Kidney (tissue), 14 donors: ENCODE measurements around the gene LTBP4. TPM values are rescaled to one million over a fixed set of nuclear protein-coding genes. Genes with fewer than 3 reads are reported as not detected.
"Not testable (repeated sequence)": the region's sequence is repeated elsewhere in the genome, so short reads cannot be mapped to it uniquely, and the experiment has no call there.

Source experiments
- DNase-seq, 5 donors: peaks; one replicate each; pipeline ENCODE4 v3.0.0-alpha.2; 2013 to 2020
- FAIRE-seq: peaks from 2 replicates; lab custom pipeline; 2012; peaks lifted over from hg19 to GRCh38; lab: Jason Lieb, UNC
- H3K27ac ChIP-seq, 2 donors: one replicate each; pipeline ENCODE4 v1.7.0; 2013; ENCODE audit warnings: low read depth in 2 of 2, low read length in 2 of 2, inconsistent platforms in 1 of 2
- H3K27me3 ChIP-seq: one replicate; pipeline ENCODE4 v1.7.1; 2013; ENCODE audit warnings: low read length, inconsistent platforms; ENCODE audit not compliant: control insufficient read depth, insufficient read depth
- H3K36me3 ChIP-seq, 3 donors: one replicate each; pipeline versions ENCODE4 v1.7.0 to v1.7.1; 2013; ENCODE audit warnings: low read length in 3 of 3, control low read depth in 1 of 3, inconsistent platforms in 1 of 3; ENCODE audit not compliant: insufficient read depth in 3 of 3, control insufficient read depth in 2 of 3
- H3K4me1 ChIP-seq, 3 donors: one replicate each; pipeline versions ENCODE4 v1.7.0 to v1.7.1; 2013; ENCODE audit warnings: low read length in 3 of 3, inconsistent platforms in 1 of 3, low read depth in 1 of 3; ENCODE audit not compliant: control insufficient read depth in 2 of 3, insufficient read depth in 2 of 3
- H3K4me3 ChIP-seq, 3 donors: one replicate each; pipeline versions ENCODE4 v1.7.0 to v1.8.1; 2013; ENCODE audit warnings: low read length in 3 of 3, control low read depth in 1 of 3, inconsistent platforms in 1 of 3
- H3K9ac ChIP-seq, 3 donors: one replicate each; pipeline versions ENCODE4 v1.7.0 to v1.7.1; 2013; ENCODE audit warnings: low read length in 3 of 3, control low read depth in 1 of 3, inconsistent platforms in 1 of 3
- H3K9me3 ChIP-seq, 3 donors: one replicate each; pipeline versions ENCODE4 v1.7.0 to v1.7.1; 2013; ENCODE audit warnings: low read length in 3 of 3, control low read depth in 1 of 3, inconsistent platforms in 1 of 3; ENCODE audit not compliant: control insufficient read depth in 2 of 3, insufficient read depth in 1 of 3
- intact Hi-C: fragments of 100-400 bp; cut with DNase I; formaldehyde crosslinking; loops from one replicate; pipeline ENCODE4 v1.11.1; 2022
- polyA plus RNA-seq: library from polyadenylated mRNA; stranded (reverse); fragments of 350-450 nt; fragmentation: Illumina TruSeq; extraction: RNeasy Lipid Tissue Mini Kit (QIAGEN cat#74804); gene quantifications from one replicate; pipeline ENCODE4 v1.2.3, GENCODE V29; 2014; ENCODE audit warnings: low read depth, low replicate concordance; ENCODE audit not compliant: insufficient read depth
- total RNA-seq: library from RNA; stranded (reverse); fragmentation: NEBNext Ultra II Directional; extraction: Animal tissue kit (Norgen Biotek cat#: 25700); gene quantifications from one replicate; pipeline ENCODE4 v1.2.1, GENCODE V29; 2021
- TF ChIP-seq, protein P1 (sequence below): IDR thresholded peaks from 3 replicates; pipeline ENCODE4 v1.5.1; 2012; ENCODE audit warnings: mild to moderate bottlenecking, moderate library complexity, borderline replicate concordance; ENCODE audit not compliant: insufficient read depth; ENCODE audit errors: extremely low read depth
- donor health status: control.
- donor health status: control.
- donor health status: control.
- donor health status: control.
- donor health status: control.
- donor health status: DM: yes; HTN: yes; CAD: no.
- donor health status: Normal renal cell carcinoma (clear cell type).

LTBP4 gene
- total and polyA plus RNA-seq, 2 donors from 2014 or later: 52.1 to 155 TPM

- intact Hi-C loops: no loop called here
- TF ChIP-seq, protein P1, sequence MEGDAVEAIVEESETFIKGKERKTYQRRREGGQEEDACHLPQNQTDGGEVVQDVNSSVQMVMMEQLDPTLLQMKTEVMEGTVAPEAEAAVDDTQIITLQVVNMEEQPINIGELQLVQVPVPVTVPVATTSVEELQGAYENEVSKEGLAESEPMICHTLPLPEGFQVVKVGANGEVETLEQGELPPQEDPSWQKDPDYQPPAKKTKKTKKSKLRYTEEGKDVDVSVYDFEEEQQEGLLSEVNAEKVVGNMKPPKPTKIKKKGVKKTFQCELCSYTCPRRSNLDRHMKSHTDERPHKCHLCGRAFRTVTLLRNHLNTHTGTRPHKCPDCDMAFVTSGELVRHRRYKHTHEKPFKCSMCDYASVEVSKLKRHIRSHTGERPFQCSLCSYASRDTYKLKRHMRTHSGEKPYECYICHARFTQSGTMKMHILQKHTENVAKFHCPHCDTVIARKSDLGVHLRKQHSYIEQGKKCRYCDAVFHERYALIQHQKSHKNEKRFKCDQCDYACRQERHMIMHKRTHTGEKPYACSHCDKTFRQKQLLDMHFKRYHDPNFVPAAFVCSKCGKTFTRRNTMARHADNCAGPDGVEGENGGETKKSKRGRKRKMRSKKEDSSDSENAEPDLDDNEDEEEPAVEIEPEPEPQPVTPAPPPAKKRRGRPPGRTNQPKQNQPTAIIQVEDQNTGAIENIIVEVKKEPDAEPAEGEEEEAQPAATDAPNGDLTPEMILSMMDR: no peak
- Histone ChIP-seq H3K9ac (no peak overlapping the region), H3K4me1 (no peaks in the 10 kb centered on the region), H3K27ac (no peak overlapping the region), H3K36me3 (no peaks in the 10 kb centered on the region), H3K9me3 (no peaks in the 10 kb centered on the region), H3K4me3 (no peak overlapping the region), H3K27me3 (peaks cover 4% of the 10 kb centered on the region)
- no peak for FAIRE-seq
- DNase-seq: peak in 1 of 5 donors; percentile 2
Observed at GRCh38 chr19:40559394-40559793, 41.8 kb upstream of the LTBP4 start.

- H3K4me3 ChIP-seq: no peak overlapping the region
- TF ChIP-seq, protein P1: no peak
- H3K36me3 ChIP-seq: no peaks in the 10 kb centered on the region
- no peaks in the 10 kb centered on the region for H3K4me1 ChIP-seq
- FAIRE-seq (no peak), DNase-seq (peak in 1 of 5 donors; percentile 61)
- no peaks in the 10 kb centered on the region for H3K27me3 ChIP-seq
- intact Hi-C loops: no loop called here
- no peak overlapping the region for H3K9ac ChIP-seq
- H3K27ac ChIP-seq: no peak overlapping the region
- H3K9me3 ChIP-seq: no peaks in the 10 kb centered on the region
Observed at GRCh38 chr19:40560092-40560507, 41.1 kb upstream of the LTBP4 start.

- Histone ChIP-seq H3K9me3 (no peaks in the 10 kb centered on the region), H3K27ac (no peak overlapping the region), H3K4me1 (no peaks in the 10 kb centered on the region), H3K4me3 (no peak overlapping the region), H3K36me3 (no peaks in the 10 kb centered on the region), H3K27me3 (peaks cover 4% of the 10 kb centered on the region), H3K9ac (no peak overlapping the region)
- intact Hi-C loops: no loop called here
- DNase-seq: peak in 1 of 5 donors; percentile 4
- TF ChIP-seq, protein P1: no peak
- no peak for FAIRE-seq
Observed at GRCh38 chr19:40561947-40562346, 39.2 kb upstream of the LTBP4 start.

DNA sequence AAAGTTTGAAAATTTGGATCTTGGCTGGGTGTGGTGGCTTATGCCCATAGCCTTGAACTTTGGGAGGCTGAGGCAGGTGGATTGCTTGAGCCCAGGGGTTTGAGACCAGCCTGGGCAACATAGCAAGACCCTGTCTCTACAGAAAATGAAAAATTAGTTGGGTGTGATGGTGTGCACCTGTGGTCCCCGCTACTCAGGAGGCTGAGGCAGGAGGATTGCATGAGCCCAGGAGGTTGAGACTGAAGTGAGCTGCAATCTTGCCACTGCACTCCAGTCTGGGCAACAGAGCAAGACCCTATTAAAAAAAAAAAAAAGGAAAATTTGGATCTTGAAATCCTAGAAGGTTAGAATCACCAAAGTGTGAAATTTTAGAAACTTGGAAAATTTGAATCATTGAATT lies 36.6 kb upstream of the LTBP4 start:
- intact Hi-C loops, H3K4me1 ChIP-seq, FAIRE-seq, H3K4me3 ChIP-seq, H3K27ac ChIP-seq, H3K9ac ChIP-seq, H3K9me3 ChIP-seq, H3K36me3 ChIP-seq: not testable (repeated sequence)
- peaks cover 14% of the 10 kb centered on the region for H3K27me3 ChIP-seq
- peak in 1 of 5 donors; percentile 2 for DNase-seq
